H54 (cell line): Measurements from ENCODE around the gene DHRS3.
"Not testable (repeated sequence)": the region's sequence is repeated elsewhere in the genome, so short reads cannot be mapped to it uniquely, and the experiment has no call there.

ENCODE experiments used
- DNase-seq: peaks from one replicate; pipeline ENCODE4 v3.0.0; 2011; ENCODE audit warnings: low spot score, mixed read lengths; ENCODE audit not compliant: insufficient read length
- FAIRE-seq: peaks from 3 replicates; lab custom pipeline; 2011; peaks lifted over from hg19 to GRCh38; lab: Jason Lieb, UNC
- POLR2A ChIP-seq: IDR thresholded peaks from 2 replicates; pipeline ENCODE4 v1.6.1; 2011; ENCODE audit warnings: low read depth, mild to moderate bottlenecking, low read length

The DHRS3 gene

GRCh38 chr1:12540580-12541273 lies 77.3 kb downstream of the DHRS3 start:
- DNase-seq (no peak), FAIRE-seq (no peak)
- no peak for TF ChIP-seq POLR2A

- no peak for TF ChIP-seq POLR2A
- DNase-seq (peak; percentile 58), FAIRE-seq (peak; percentile 74)
Observed at GRCh38 chr1:12539705-12540579, 78.1 kb downstream of the DHRS3 start.

GRCh38 chr1:12539320-12539704 lies 78.7 kb downstream of the DHRS3 start:
- FAIRE-seq = no peak
- TF ChIP-seq POLR2A = no peak
- DNase-seq = no peak

- not testable (repeated sequence) for FAIRE-seq, DNase-seq
Observed at GRCh38 chr1:12538536-12538935, 79.5 kb downstream of the DHRS3 start.

GRCh38 chr1:12537906-12538461 lies 80.0 kb downstream of the DHRS3 start:
- no peak for FAIRE-seq
- TF ChIP-seq POLR2A = no peak

GRCh38 chr1:12537294-12537693 lies 80.7 kb downstream of the DHRS3 start:
- FAIRE-seq (no peak), DNase-seq (no peak)
- TF ChIP-seq POLR2A = no peak

More at GRCh38 chr1:12537906-12538461, 80.0 kb downstream of the DHRS3 start:
- no peak for DNase-seq

- TF ChIP-seq POLR2A = no peak
- FAIRE-seq = no peak
- DNase-seq = no peak
Observed at GRCh38 chr1:12536023-12536639, 81.9 kb downstream of the DHRS3 start.

GRCh38 chr1:12532405-12533315 lies 85.3 kb downstream of the DHRS3 start:
- FAIRE-seq (no peak), DNase-seq (no peak)

GRCh38 chr1:12531179-12531499 lies 86.9 kb downstream of the DHRS3 start:
- DNase-seq (no peak), FAIRE-seq (no peak)
- TF ChIP-seq POLR2A = no peak

More at GRCh38 chr1:12532405-12533315, 85.3 kb downstream of the DHRS3 start:
- no peak for TF ChIP-seq POLR2A

GRCh38 chr1:12530462-12531178 lies 87.4 kb downstream of the DHRS3 start:
- DNase-seq (no peak), FAIRE-seq (no peak)
- TF ChIP-seq POLR2A = no peak

GRCh38 chr1:12529640-12530174 lies 88.3 kb downstream of the DHRS3 start:
- no peak for DNase-seq

GRCh38 chr1:12528021-12528852 lies 89.8 kb downstream of the DHRS3 start:
- no peak for FAIRE-seq
- no peak for DNase-seq
- TF ChIP-seq POLR2A = no peak

More at GRCh38 chr1:12529640-12530174, 88.3 kb downstream of the DHRS3 start:
- FAIRE-seq = no peak
- no peak for TF ChIP-seq POLR2A
